Psoas muscle (tissue), 8 donors: ENCODE data around the gene MSRB2. TPM values are rescaled to one million over a fixed set of nuclear protein-coding genes. Genes with fewer than 3 reads are reported as not detected.
"Not testable (repeated sequence)": the region's sequence is repeated elsewhere in the genome, so short reads cannot be mapped to it uniquely, and the experiment has no call there.

Experiments used
- ATAC-seq, 4 donors: fragments of 200-7000 bp; cut with Tn5 transposase; one replicate each; pipeline ENCODE4 v1.9.1; 2020; ENCODE audit warnings: moderate library complexity in 3 of 4, mild to moderate bottlenecking in 2 of 4
- DNase-seq, 2 donors: peaks; one replicate each; pipeline ENCODE4 v3.0.0-alpha.2; 2020
- H3K27ac ChIP-seq: fragments of 200-600 bp; one replicate; pipeline ENCODE4 v1.8.0; 2022
- H3K27me3 ChIP-seq, 3 donors: fragments of 200-600 bp in 1 of 3; one replicate each; pipeline versions ENCODE4 v1.6.1 to v1.8.0; 2013 to 2022; ENCODE audit warnings: low read length in 2 of 3, mild to moderate bottlenecking in 2 of 3, moderate library complexity in 1 of 3; ENCODE audit not compliant: insufficient read depth in 3 of 3
- H3K36me3 ChIP-seq, 2 donors: fragments of 200-600 bp in 1 of 2; one replicate each; pipeline versions ENCODE4 v1.6.1 to v1.8.0; 2013 to 2022; ENCODE audit warnings: low read depth in 1 of 2, mild to moderate bottlenecking in 1 of 2, moderate library complexity in 1 of 2; ENCODE audit not compliant: insufficient read depth in 1 of 2
- H3K4me1 ChIP-seq: fragments of 200-600 bp; one replicate; pipeline ENCODE4 v1.8.0; 2022
- H3K4me3 ChIP-seq: fragments of 200-600 bp; one replicate; pipeline ENCODE4 v1.8.0; 2022; ENCODE audit warnings: mild to moderate bottlenecking
- H3K9me3 ChIP-seq: fragments of 200-600 bp; one replicate; pipeline ENCODE4 v1.8.0; 2022
- WGBS, 3 donors: extraction: QIAGEN DNeasy Blood & Tissue Kit; methylation state at CpG; one replicate each; pipeline versions ENCODE4 v1.1.6 to v1.1.7; 2013; 5-methylcytosine and 5-hydroxymethylcytosine counted together
- intact Hi-C, 2 donors: fragments of 100-400 bp; cut with DNase I; formaldehyde crosslinking; loops; one replicate each; pipeline versions ENCODE4 v1.11.0 to v1.14.2; 2022
- polyA plus RNA-seq, 3 donors: library from polyadenylated mRNA; stranded (reverse); fragments of 200-250 nt; gene quantifications; one replicate each; pipeline ENCODE4 v1.2.3, GENCODE V29; 2013
- total RNA-seq, 4 donors: library from RNA; stranded (reverse); fragmentation: NEBNext Ultra II Directional in 2 of 4; extraction: Animal tissue kit (Norgen Biotek cat#: 25700) in 2 of 4; gene quantifications; one replicate each; pipeline versions ENCODE4 v1.2.1 to v1.2.4, GENCODE V29; 2021 to 2023
- TF ChIP-seq, protein P1 (sequence below): fragments of 200-600 bp; IDR thresholded peaks from one replicate; pipeline ENCODE4 v1.8.0; 2022; ENCODE audit warnings: antibody characterized with exemption
- donor health status: healthy with polysubstance abuse.
- donor health status: DM: no; HTN: no; CAD: no; lungs with moderate emphysema.
- donor health status: Bipolar disorder and iron deficiency.
- donor health status: healthy.
- donor health status: DM: yes; HTN: yes; CAD: no.
- donor health status: DM: no; HTN: no; CAD: no.
- donor health status: DM: no; HTN: no; CAD: no.
- donor health status: DM: yes; HTN: yes; CAD: no.

MSRB2 gene
- total and polyA plus RNA-seq, 7 donors, result 19.4 to 69.7 (median 34.3) TPM

DNA sequence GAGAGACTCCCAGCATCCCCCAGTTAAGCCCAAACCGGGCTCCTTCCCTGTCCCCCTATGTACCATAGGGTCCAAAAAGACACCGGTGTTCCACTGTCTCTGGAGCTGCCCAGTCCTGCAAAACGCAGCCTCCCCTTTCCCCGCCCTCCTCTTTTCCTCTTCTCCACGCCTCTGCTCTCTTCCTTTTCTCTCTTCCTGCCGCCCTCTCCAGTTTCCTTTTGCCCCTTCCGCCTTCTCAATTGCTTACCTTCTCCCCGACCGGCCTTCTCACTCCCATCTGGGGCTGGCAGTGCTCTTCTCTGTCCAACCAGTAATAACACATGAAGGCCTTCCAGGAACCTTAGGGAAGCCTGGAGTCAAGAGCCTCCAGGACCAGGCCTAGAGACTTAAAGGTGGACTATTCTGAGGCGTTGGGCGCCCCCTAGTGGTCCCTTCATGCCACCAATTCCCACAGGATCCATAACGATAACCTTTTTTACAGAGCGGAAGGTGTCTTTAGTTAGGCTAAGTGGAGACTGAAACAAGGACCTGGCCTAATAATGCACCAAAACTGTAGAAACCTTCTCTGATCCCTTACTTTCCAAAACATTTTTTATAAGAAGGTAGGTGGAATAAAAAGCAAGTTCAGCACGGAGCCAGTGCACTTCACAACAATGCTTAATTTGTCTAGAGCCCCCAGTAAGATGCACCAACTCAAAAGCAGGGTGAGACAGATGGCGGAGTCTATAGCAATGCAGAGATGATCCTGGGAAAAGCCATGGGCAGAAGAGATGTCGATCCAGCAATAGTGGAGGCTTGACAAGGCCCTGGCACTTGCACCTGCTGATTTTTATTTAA lies 27.2 kb upstream of the MSRB2 start:
- Histone ChIP-seq H3K27me3 (no peaks in the 10 kb centered on the region), H3K4me3 (no peak overlapping the region), H3K9me3 (no peaks in the 10 kb centered on the region), H3K27ac (no peak overlapping the region), H3K4me1 (peaks cover 35% of the 10 kb centered on the region), H3K36me3 (no peaks in the 10 kb centered on the region)
- 51 to 56% (median 52%) methylated on average over 16 of the region's 16 CpGs for WGBS, 3 donors
- intact Hi-C loops, result loop anchor here (5.0 to 10.0 kb wide), 4 partner anchors 66 to 1066 kb away; partner anchors contain the start of gene DNAJC1 (in 2 of the 2)
- DNase-seq, result peak; percentile 72 to 79
- TF ChIP-seq, protein P1, sequence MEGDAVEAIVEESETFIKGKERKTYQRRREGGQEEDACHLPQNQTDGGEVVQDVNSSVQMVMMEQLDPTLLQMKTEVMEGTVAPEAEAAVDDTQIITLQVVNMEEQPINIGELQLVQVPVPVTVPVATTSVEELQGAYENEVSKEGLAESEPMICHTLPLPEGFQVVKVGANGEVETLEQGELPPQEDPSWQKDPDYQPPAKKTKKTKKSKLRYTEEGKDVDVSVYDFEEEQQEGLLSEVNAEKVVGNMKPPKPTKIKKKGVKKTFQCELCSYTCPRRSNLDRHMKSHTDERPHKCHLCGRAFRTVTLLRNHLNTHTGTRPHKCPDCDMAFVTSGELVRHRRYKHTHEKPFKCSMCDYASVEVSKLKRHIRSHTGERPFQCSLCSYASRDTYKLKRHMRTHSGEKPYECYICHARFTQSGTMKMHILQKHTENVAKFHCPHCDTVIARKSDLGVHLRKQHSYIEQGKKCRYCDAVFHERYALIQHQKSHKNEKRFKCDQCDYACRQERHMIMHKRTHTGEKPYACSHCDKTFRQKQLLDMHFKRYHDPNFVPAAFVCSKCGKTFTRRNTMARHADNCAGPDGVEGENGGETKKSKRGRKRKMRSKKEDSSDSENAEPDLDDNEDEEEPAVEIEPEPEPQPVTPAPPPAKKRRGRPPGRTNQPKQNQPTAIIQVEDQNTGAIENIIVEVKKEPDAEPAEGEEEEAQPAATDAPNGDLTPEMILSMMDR, result peak; percentile 89
- ATAC-seq, result peak; percentile 67 to 77 (median 72)

DNA sequence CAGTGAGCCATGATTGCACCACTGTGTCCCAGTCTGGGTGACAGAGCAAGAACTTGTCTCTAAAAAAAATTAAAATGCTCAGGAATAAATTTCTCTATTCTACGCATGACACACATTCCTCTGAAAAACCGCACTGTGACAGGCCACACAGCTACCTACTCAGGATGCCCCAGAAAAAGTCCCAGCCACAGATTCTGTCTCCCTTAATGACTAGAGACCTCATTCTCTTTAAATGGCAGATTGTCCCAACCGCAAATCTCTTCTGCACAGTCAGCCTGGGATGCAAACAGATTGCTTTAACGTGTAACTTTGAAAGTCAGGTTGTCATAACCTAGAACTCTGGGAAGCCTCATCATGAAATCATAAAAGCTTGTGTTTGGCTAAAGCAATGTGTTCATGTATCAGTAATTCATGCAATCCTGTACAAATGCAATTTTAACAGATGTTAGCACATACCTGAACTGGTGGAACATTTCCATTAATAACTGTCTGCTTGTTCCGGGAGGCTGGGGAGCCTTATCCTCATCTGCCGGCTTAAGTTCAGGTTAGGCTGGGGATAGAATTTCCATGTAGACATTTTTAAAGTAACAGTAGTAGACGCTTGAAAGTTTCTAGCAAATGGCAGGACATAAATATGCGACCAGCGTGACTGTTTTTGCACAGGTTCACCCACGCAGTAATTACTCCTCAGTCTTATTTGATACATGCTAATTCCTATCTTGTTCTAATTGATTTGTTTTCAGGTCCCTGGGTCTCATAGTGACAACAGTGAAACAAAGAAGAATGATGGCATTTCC lies 26.2 kb upstream of the MSRB2 start:
- WGBS, 3 donors, result 44 to 50% (median 47%) methylated on average over 10 of the region's 10 CpGs
- no peak for ATAC-seq
- intact Hi-C loops, result loop anchor here (5.0 to 10.0 kb wide), 4 partner anchors 67 to 1067 kb away; partner anchors contain the start of gene DNAJC1 (in 2 of the 2)

DNA sequence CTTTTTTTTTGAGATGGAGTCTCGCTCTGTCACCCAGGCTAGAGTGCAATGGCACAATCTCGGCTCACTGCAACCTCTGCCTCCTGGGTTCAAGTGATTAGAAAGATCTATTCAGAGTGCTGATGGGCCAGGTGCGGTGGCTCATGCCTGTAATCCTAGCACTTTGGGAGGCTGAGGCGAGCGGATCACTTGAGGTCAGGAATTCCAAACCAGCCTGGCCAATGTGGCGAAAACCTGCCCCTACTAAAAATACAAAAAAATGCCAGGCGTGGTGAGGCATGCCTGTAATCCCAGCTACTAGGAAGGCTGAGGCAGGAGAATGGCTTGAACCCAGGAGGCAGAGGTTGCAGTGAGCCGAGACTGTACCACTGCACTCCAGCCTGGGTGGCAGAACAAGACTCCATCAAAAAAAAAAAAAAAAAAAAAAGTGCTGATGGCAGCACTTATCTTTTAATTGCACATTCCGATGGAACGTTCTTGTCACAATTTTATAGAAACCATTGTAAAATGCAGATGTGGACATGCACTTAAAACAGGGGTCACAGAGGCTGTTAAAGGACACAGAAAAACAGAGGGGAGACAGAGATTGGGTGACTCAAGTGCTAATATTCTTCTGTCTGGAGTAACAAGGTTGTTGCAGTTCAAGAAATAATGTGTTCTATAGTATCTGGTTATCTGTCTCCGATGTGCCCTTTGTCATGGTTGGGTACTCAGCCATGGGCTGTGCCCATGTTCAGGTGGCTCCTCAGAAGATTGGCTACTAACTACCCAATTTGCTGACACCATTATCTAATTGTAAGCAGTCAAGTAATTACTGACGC lies 25.1 kb upstream of the MSRB2 start:
- H3K4me3 ChIP-seq, H3K9me3 ChIP-seq, intact Hi-C loops, DNase-seq, H3K36me3 ChIP-seq, H3K27me3 ChIP-seq: not testable (repeated sequence)
- Histone ChIP-seq H3K4me1 (peaks cover 26% of the 10 kb centered on the region), H3K27ac (peak overlapping the region; percentile 50)
- peak in 3 of 4 donors; percentile 24 to 52 (median 51) for ATAC-seq
- 47 to 61% (median 48%) methylated on average over 12 of the region's 12 CpGs for WGBS, 3 donors

More for the DNA sequence above, 26.2 kb upstream of the MSRB2 start:
- no peak for DNase-seq
- peak overlapping the region; percentile 50 for H3K27ac ChIP-seq
- H3K9me3 ChIP-seq, result no peaks in the 10 kb centered on the region
- TF ChIP-seq, protein P1, result no peak
- H3K4me1 ChIP-seq, result peaks cover 27% of the 10 kb centered on the region
- no peaks in the 10 kb centered on the region for H3K27me3 ChIP-seq
- H3K4me3 ChIP-seq, result no peak overlapping the region
- H3K36me3 ChIP-seq, result no peaks in the 10 kb centered on the region

DNA sequence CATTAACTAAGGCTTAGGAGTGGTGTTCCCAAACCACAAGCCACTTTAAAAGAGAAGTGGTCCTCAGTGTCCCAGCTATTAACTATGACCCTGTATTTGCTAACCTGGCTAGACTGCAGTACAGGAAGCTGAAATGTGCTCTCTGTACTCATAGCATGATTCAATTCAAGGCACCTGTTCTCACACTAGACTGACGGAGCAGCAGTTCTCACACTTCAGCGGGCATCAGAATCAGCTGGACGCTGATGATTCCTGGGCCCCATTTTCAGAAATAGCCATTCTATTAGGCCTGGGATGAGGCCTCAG lies 24.5 kb upstream of the MSRB2 start:
- TF ChIP-seq, protein P1, result no peak
- intact Hi-C loops, result no loop called here
- no peak for DNase-seq

DNA sequence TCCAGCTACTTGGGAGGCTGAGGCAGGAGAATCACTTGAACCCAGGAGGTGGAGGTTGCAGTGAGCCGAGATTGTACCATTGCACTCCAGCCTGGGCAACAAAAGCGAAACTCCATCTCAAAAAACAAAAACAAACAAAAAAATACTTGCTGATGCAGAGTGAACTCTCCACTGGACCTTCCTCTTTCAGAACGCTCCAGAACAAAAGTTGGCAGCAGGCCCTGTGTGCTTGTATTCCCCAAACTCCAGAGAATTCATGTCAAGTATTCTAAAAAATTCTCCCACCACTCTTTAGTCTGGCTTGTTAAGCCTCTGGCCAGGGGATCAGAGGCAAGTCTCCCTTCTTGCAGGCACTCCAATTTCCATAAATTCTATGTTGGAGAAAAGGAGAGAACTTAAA lies 22.8 kb upstream of the MSRB2 start:
- H3K27me3 ChIP-seq, intact Hi-C loops, H3K4me3 ChIP-seq, ATAC-seq, DNase-seq, H3K36me3 ChIP-seq, H3K9me3 ChIP-seq, H3K27ac ChIP-seq: not testable (repeated sequence)
- 70 to 78% (median 77%) methylated on average over 3 of the region's 3 CpGs for WGBS, 3 donors
- peaks cover 21% of the 10 kb centered on the region for H3K4me1 ChIP-seq

More for the DNA sequence above, 24.5 kb upstream of the MSRB2 start:
- Histone ChIP-seq H3K36me3 (no peaks in the 10 kb centered on the region), H3K27me3 (no peaks in the 10 kb centered on the region), H3K9me3 (no peaks in the 10 kb centered on the region), H3K4me3 (no peak overlapping the region), H3K27ac (no peak overlapping the region), H3K4me1 (peaks cover 24% of the 10 kb centered on the region)
- 89 to 94% (median 90%) methylated on average over 3 of the region's 3 CpGs for WGBS, 3 donors
- no peak for ATAC-seq
